Uterus (tissue), 2 donors: ENCODE data around the gene SAMD5.

Experiments
- CTCF ChIP-seq, 4 experiments: fragments of 200-600 bp in 2 of 4; fragments of 450-650 bp in 2 of 4; sonication (generic) in 2 of 4; IDR thresholded peaks; one replicate each; pipeline ENCODE4 v1.5.1; 2016 to 2019; ENCODE audit warnings: antibody characterized with exemption in 4 of 4, mild to moderate bottlenecking in 2 of 4, moderate library complexity in 1 of 4
- POLR2A ChIP-seq, 2 donors: fragments of 450-650 bp; IDR thresholded peaks; one replicate each; pipeline ENCODE4 v1.6.1; 2016; ENCODE audit warnings: antibody characterized with exemption in 2 of 2, mild to moderate bottlenecking in 1 of 2, moderate library complexity in 1 of 2

- TF ChIP-seq CTCF (IDR thresholded peaks at IDR 0.05) (no peak), POLR2A (IDR thresholded peaks at IDR 0.05) (no peak)
Observed at GRCh38 chr6:147578159-147578558, 69.7 kb downstream of the SAMD5 start.
